GM12892 (cell line): Measurements from ENCODE around the gene FAM13A.

Source experiments
- POLR2A ChIP-seq: IDR thresholded peaks from 2 replicates; pipeline ENCODE4 v1.6.1; 2011; ENCODE audit warnings: low read depth, low read length, control low read depth
- POLR2AphosphoS5 ChIP-seq: IDR thresholded peaks from 2 replicates; pipeline ENCODE4 v1.6.1; 2011; ENCODE audit warnings: low read depth, low read length, control low read depth
- TAF1 ChIP-seq: IDR thresholded peaks from 2 replicates; pipeline ENCODE4 v1.6.1; 2011; ENCODE audit warnings: low read depth, mild to moderate bottlenecking, control low read depth, low read length, borderline replicate concordance

- no peak for TF ChIP-seq TAF1
- no peak for TF ChIP-seq POLR2AphosphoS5
- TF ChIP-seq POLR2A: no peak
These were observed 277.6 kb downstream of the FAM13A start for GRCh38 chr4:88779431-88779830.
